Measurements from ENCODE around the gene DHDDS.
A peak's percentile ranks its signal among the peaks of the same experiment; 100 is the strongest.

Gene DHDDS

GRCh38 chr1:26474818-26475217 is 42.7 kb downstream of the DHDDS start:
- no CpG with 5 or more reads among the region's 1 CpG for WGBS (ENCODE audit: insufficient coverage)
- no peak for DNase-seq
- no peaks in the 10 kb centered on the region for H3K27me3 ChIP-seq (replicated peaks in 2 of 5; ENCODE audit: control insufficient read depth in 4 of 5, insufficient read depth in 5 of 5, low read length in 4 of 5)
- H3K4me3 ChIP-seq (ENCODE audit: control insufficient read depth in 1 of 7, extremely low read depth in 1 of 7, insufficient read depth in 4 of 7, low read depth in 2 of 7, low read length in 6 of 7): peak overlapping the region in 1 of 7 experiments; percentile 90
- peaks cover 16 to 38% (median 33%) of the 10 kb centered on the region in 4 experiments for H3K4me1 ChIP-seq (ENCODE audit: control extremely low read depth in 1 of 4, control insufficient read depth in 4 of 4, insufficient read depth in 4 of 4, low read length in 3 of 4)
- POLR2A ChIA-PET: no interaction called here
- H3K27ac ChIP-seq (ENCODE audit: insufficient read depth in 1 of 2, low read depth in 1 of 2, low read length in 2 of 2, poor library complexity in 1 of 2, severe bottlenecking in 2 of 2): peak overlapping the region; percentile 11 to 15
- no peaks in the 10 kb centered on the region for H3K9me3 ChIP-seq (ENCODE audit: control extremely low read depth in 1 of 5, control insufficient read depth in 4 of 5, insufficient read depth in 2 of 5, low read depth in 1 of 5, low read length in 4 of 5)
- H3K36me3 ChIP-seq (ENCODE audit: control insufficient read depth in 4 of 4, insufficient read depth in 4 of 4, low read length in 3 of 4): peaks cover 10 to 51% (median 28%) of the 10 kb centered on the region in 4 experiments
- CTCF ChIA-PET: interaction anchor here (1.6 kb wide), 1 partner anchor 25 kb away, joined by 5 read pairs; no protein-coding TSS in a partner anchor

GRCh38 chr1:26475989-26476388 is 43.9 kb downstream of the DHDDS start:
- POLR2A ChIA-PET: no interaction called here
- Histone ChIP-seq H3K9me3 (ENCODE audit: control extremely low read depth in 1 of 5, control insufficient read depth in 4 of 5, insufficient read depth in 2 of 5, low read depth in 1 of 5, low read length in 4 of 5) (no peaks in the 10 kb centered on the region), H3K4me1 (ENCODE audit: control extremely low read depth in 1 of 4, control insufficient read depth in 4 of 4, insufficient read depth in 4 of 4, low read length in 3 of 4) (peaks cover 16 to 28% (median 23%) of the 10 kb centered on the region in 4 experiments), H3K27me3 (replicated peaks in 2 of 5; ENCODE audit: control insufficient read depth in 4 of 5, insufficient read depth in 5 of 5, low read length in 4 of 5) (no peaks in the 10 kb centered on the region), H3K4me3 (ENCODE audit: control insufficient read depth in 1 of 7, extremely low read depth in 1 of 7, insufficient read depth in 4 of 7, low read depth in 2 of 7, low read length in 6 of 7) (no peak overlapping the region), H3K27ac (ENCODE audit: insufficient read depth in 1 of 2, low read depth in 1 of 2, low read length in 2 of 2, poor library complexity in 1 of 2, severe bottlenecking in 2 of 2) (no peak overlapping the region), H3K36me3 (ENCODE audit: control insufficient read depth in 4 of 4, insufficient read depth in 4 of 4, low read length in 3 of 4) (peaks cover 10 to 49% (median 28%) of the 10 kb centered on the region in 4 experiments)
- 83% methylated on average over 1 of the region's 3 CpGs for WGBS (ENCODE audit: insufficient coverage)
- DNase-seq: no peak
- CTCF ChIA-PET: interaction anchor here (0.7 kb wide), 1 partner anchor 24 kb away, joined by 3 read pairs; no protein-coding TSS in a partner anchor

- peaks cover 10 to 49% (median 28%) of the 10 kb centered on the region in 4 experiments for H3K36me3 ChIP-seq (ENCODE audit: control insufficient read depth in 4 of 4, insufficient read depth in 4 of 4, low read length in 3 of 4)
- H3K4me3 ChIP-seq (ENCODE audit: control insufficient read depth in 1 of 7, extremely low read depth in 1 of 7, insufficient read depth in 4 of 7, low read depth in 2 of 7, low read length in 6 of 7): no peak overlapping the region
- no peaks in the 10 kb centered on the region for H3K9me3 ChIP-seq (ENCODE audit: control extremely low read depth in 1 of 5, control insufficient read depth in 4 of 5, insufficient read depth in 2 of 5, low read depth in 1 of 5, low read length in 4 of 5)
- H3K4me1 ChIP-seq (ENCODE audit: control extremely low read depth in 1 of 4, control insufficient read depth in 4 of 4, insufficient read depth in 4 of 4, low read length in 3 of 4): peaks cover 10 to 18% (median 16%) of the 10 kb centered on the region in 4 experiments
- no peak for DNase-seq
- ChIA-PET POLR2A (no interaction called here), CTCF (interaction anchor here (0.9 kb wide), 1 partner anchor 23 kb away, joined by 4 read pairs; no protein-coding TSS in a partner anchor)
- peak overlapping the region in 1 of 2 experiments; percentile 16 for H3K27ac ChIP-seq (ENCODE audit: insufficient read depth in 1 of 2, low read depth in 1 of 2, low read length in 2 of 2, poor library complexity in 1 of 2, severe bottlenecking in 2 of 2)
- 100% methylated on average over 2 of the region's 4 CpGs for WGBS (ENCODE audit: insufficient coverage)
- no peaks in the 10 kb centered on the region for H3K27me3 ChIP-seq (replicated peaks in 2 of 5; ENCODE audit: control insufficient read depth in 4 of 5, insufficient read depth in 5 of 5, low read length in 4 of 5)
Observed at GRCh38 chr1:26476958-26477357, 44.8 kb downstream of the DHDDS start.

- Histone ChIP-seq H3K36me3 (ENCODE audit: control insufficient read depth in 4 of 4, insufficient read depth in 4 of 4, low read length in 3 of 4) (peaks cover 10 to 49% (median 28%) of the 10 kb centered on the region in 4 experiments), H3K4me3 (ENCODE audit: control insufficient read depth in 1 of 7, extremely low read depth in 1 of 7, insufficient read depth in 4 of 7, low read depth in 2 of 7, low read length in 6 of 7) (no peak overlapping the region), H3K27me3 (replicated peaks in 2 of 5; ENCODE audit: control insufficient read depth in 4 of 5, insufficient read depth in 5 of 5, low read length in 4 of 5) (no peaks in the 10 kb centered on the region), H3K27ac (ENCODE audit: insufficient read depth in 1 of 2, low read depth in 1 of 2, low read length in 2 of 2, poor library complexity in 1 of 2, severe bottlenecking in 2 of 2) (no peak overlapping the region), H3K4me1 (ENCODE audit: control extremely low read depth in 1 of 4, control insufficient read depth in 4 of 4, insufficient read depth in 4 of 4, low read length in 3 of 4) (peaks cover 10 to 17% (median 16%) of the 10 kb centered on the region in 4 experiments), H3K9me3 (ENCODE audit: control extremely low read depth in 1 of 5, control insufficient read depth in 4 of 5, insufficient read depth in 2 of 5, low read depth in 1 of 5, low read length in 4 of 5) (no peaks in the 10 kb centered on the region)
- CTCF ChIA-PET: interaction anchor here (0.9 kb wide), 1 partner anchor 22 kb away, joined by 4 read pairs; no protein-coding TSS in a partner anchor
- no peak for DNase-seq
- 85% methylated on average over 4 of the region's 8 CpGs for WGBS (ENCODE audit: insufficient coverage)
- POLR2A ChIA-PET: no interaction called here
Observed at GRCh38 chr1:26477446-26478152, 45.5 kb downstream of the DHDDS start.

- POLR2A ChIA-PET: no interaction called here
- no peak overlapping the region for H3K27ac ChIP-seq (ENCODE audit: insufficient read depth in 1 of 2, low read depth in 1 of 2, low read length in 2 of 2, poor library complexity in 1 of 2, severe bottlenecking in 2 of 2)
- CTCF ChIA-PET: interaction anchor here (1.0 kb wide), 1 partner anchor 11 kb away, joined by 3 read pairs; no protein-coding TSS in a partner anchor
- peaks cover 10 to 47% (median 28%) of the 10 kb centered on the region in 4 experiments for H3K36me3 ChIP-seq (ENCODE audit: control insufficient read depth in 4 of 4, insufficient read depth in 4 of 4, low read length in 3 of 4)
- no peaks in the 10 kb centered on the region for H3K27me3 ChIP-seq (replicated peaks in 2 of 5; ENCODE audit: control insufficient read depth in 4 of 5, insufficient read depth in 5 of 5, low read length in 4 of 5)
- no peaks in the 10 kb centered on the region for H3K9me3 ChIP-seq (ENCODE audit: control extremely low read depth in 1 of 5, control insufficient read depth in 4 of 5, insufficient read depth in 2 of 5, low read depth in 1 of 5, low read length in 4 of 5)
- no peak overlapping the region for H3K4me3 ChIP-seq (ENCODE audit: control insufficient read depth in 1 of 7, extremely low read depth in 1 of 7, insufficient read depth in 4 of 7, low read depth in 2 of 7, low read length in 6 of 7)
- DNase-seq: no peak
- H3K4me1 ChIP-seq (ENCODE audit: control extremely low read depth in 1 of 4, control insufficient read depth in 4 of 4, insufficient read depth in 4 of 4, low read length in 3 of 4): peaks cover 10 to 17% (median 15%) of the 10 kb centered on the region in 4 experiments
- whole genome bisulfite sequencing (ENCODE audit: insufficient coverage): no CpG with 5 or more reads among the region's 3 CpGs
Observed at GRCh38 chr1:26478159-26478558, 46.0 kb downstream of the DHDDS start.

GRCh38 chr1:26478988-26479387 is 46.9 kb downstream of the DHDDS start:
- Histone ChIP-seq H3K36me3 (ENCODE audit: control insufficient read depth in 4 of 4, insufficient read depth in 4 of 4, low read length in 3 of 4) (peaks cover 8 to 42% (median 26%) of the 10 kb centered on the region in 4 experiments), H3K4me1 (ENCODE audit: control extremely low read depth in 1 of 4, control insufficient read depth in 4 of 4, insufficient read depth in 4 of 4, low read length in 3 of 4) (peaks cover 2 to 9% (median 7%) of the 10 kb centered on the region in 4 experiments), H3K9me3 (ENCODE audit: control extremely low read depth in 1 of 5, control insufficient read depth in 4 of 5, insufficient read depth in 2 of 5, low read depth in 1 of 5, low read length in 4 of 5) (no peaks in the 10 kb centered on the region), H3K27me3 (replicated peaks in 2 of 5; ENCODE audit: control insufficient read depth in 4 of 5, insufficient read depth in 5 of 5, low read length in 4 of 5) (no peaks in the 10 kb centered on the region), H3K27ac (ENCODE audit: insufficient read depth in 1 of 2, low read depth in 1 of 2, low read length in 2 of 2, poor library complexity in 1 of 2, severe bottlenecking in 2 of 2) (no peak overlapping the region), H3K4me3 (ENCODE audit: control insufficient read depth in 1 of 7, extremely low read depth in 1 of 7, insufficient read depth in 4 of 7, low read depth in 2 of 7, low read length in 6 of 7) (no peak overlapping the region)
- no peak for DNase-seq
- POLR2A ChIA-PET: interaction anchor here (0.6 kb wide), 1 partner anchor 307 kb away, joined by 3 read pairs; no protein-coding TSS in a partner anchor
- CTCF ChIA-PET: interaction anchor here (0.6 to 1.0 kb wide), 2 partner anchors 10 to 1413 kb away, joined by 3 read pairs; no protein-coding TSS in a partner anchor
- 88% methylated on average over 4 of the region's 6 CpGs for WGBS (ENCODE audit: insufficient coverage)

GRCh38 chr1:26482921-26483320 is 50.8 kb downstream of the DHDDS start:
- Histone ChIP-seq H3K27ac (ENCODE audit: insufficient read depth in 1 of 2, low read depth in 1 of 2, low read length in 2 of 2, poor library complexity in 1 of 2, severe bottlenecking in 2 of 2) (no peak overlapping the region), H3K4me1 (ENCODE audit: control extremely low read depth in 1 of 4, control insufficient read depth in 4 of 4, insufficient read depth in 4 of 4, low read length in 3 of 4) (no peaks in the 10 kb centered on the region), H3K27me3 (replicated peaks in 2 of 5; ENCODE audit: control insufficient read depth in 4 of 5, insufficient read depth in 5 of 5, low read length in 4 of 5) (no peaks in the 10 kb centered on the region), H3K9me3 (ENCODE audit: control extremely low read depth in 1 of 5, control insufficient read depth in 4 of 5, insufficient read depth in 2 of 5, low read depth in 1 of 5, low read length in 4 of 5) (no peaks in the 10 kb centered on the region), H3K36me3 (ENCODE audit: control insufficient read depth in 4 of 4, insufficient read depth in 4 of 4, low read length in 3 of 4) (peaks cover 0 to 11% (median 3%) of the 10 kb centered on the region in 4 experiments), H3K4me3 (ENCODE audit: control insufficient read depth in 1 of 7, extremely low read depth in 1 of 7, insufficient read depth in 4 of 7, low read depth in 2 of 7, low read length in 6 of 7) (no peak overlapping the region)
- ChIA-PET CTCF (no interaction called here), POLR2A (no interaction called here)
- WGBS (ENCODE audit: insufficient coverage): 86% methylated on average over 1 of the region's 2 CpGs
- DNase-seq: no peak

Data from common myeloid progenitor, CD34-positive (primary cell).